G401 (cell line): Measurements from ENCODE around the gene ZFYVE28. TPM values are rescaled to one million over a fixed set of nuclear protein-coding genes. Genes with fewer than 3 reads are reported as not detected.

Experiments used
- DNase-seq: peaks from one replicate; pipeline ENCODE4 v3.0.0-alpha.2; 2015; ENCODE audit warnings: low spot score
- in situ Hi-C: cut with HindIII; loops from 2 replicates; pipeline ENCODE4 v1.10.0; 2016; ENCODE audit warnings: low sequenced_read_pairs, mixed read lengths
- total RNA-seq: library from RNA; depleted of rRNA; stranded (reverse); fragments of >200 nt; shearing (Covaris generic); gene quantifications from 2 replicates; pipeline ENCODE4 v1.2.3, GENCODE V29; 2014

Gene ZFYVE28
- total RNA-seq, 1 experiment from 2014 or later, result 11.4 TPM

GRCh38 chr4:2449051-2449450 lies 30.6 kb upstream of the ZFYVE28 start:
- no peak for DNase-seq
- in situ Hi-C loops, result no loop called here

- in situ Hi-C loops, result no loop called here
- DNase-seq, result no peak
Measured at GRCh38 chr4:2448589-2448988, 30.1 kb upstream of the ZFYVE28 start.

GRCh38 chr4:2446656-2447564 lies 28.5 kb upstream of the ZFYVE28 start:
- in situ Hi-C loops, result no loop called here
- DNase-seq, result no peak

GRCh38 chr4:2445571-2445970 lies 27.1 kb upstream of the ZFYVE28 start:
- DNase-seq, result no peak
- in situ Hi-C loops, result no loop called here

DNA sequence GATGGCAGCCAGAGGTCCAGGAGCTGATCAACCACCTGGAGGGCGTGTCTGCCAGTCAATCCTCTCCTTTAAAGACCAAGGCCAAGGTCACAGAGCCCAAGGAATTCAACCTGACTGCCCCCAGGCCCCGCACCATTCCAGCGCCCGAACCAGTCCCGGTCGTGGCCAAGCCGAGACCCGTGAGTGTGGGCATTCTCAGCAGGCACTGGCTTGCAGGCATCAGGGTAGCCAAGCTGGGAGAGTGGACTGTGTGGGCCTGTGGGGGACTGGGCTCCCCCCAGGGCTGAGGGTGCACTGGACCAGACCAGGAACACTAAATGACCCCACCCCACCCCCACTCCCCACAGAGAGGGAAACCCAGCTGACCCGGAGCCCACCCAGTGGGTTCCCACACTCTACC lies 26.7 kb upstream of the ZFYVE28 start:
- in situ Hi-C loops, result no loop called here

GRCh38 chr4:2443956-2444740 lies 25.7 kb upstream of the ZFYVE28 start:
- no peak for DNase-seq
- in situ Hi-C loops, result no loop called here

More for the DNA sequence above, 26.7 kb upstream of the ZFYVE28 start:
- no peak for DNase-seq

- DNase-seq, result no peak
- in situ Hi-C loops, result no loop called here
Measured at GRCh38 chr4:2443061-2443730, 24.8 kb upstream of the ZFYVE28 start.

GRCh38 chr4:2442175-2442993 lies 23.9 kb upstream of the ZFYVE28 start:
- no peak for DNase-seq

DNA sequence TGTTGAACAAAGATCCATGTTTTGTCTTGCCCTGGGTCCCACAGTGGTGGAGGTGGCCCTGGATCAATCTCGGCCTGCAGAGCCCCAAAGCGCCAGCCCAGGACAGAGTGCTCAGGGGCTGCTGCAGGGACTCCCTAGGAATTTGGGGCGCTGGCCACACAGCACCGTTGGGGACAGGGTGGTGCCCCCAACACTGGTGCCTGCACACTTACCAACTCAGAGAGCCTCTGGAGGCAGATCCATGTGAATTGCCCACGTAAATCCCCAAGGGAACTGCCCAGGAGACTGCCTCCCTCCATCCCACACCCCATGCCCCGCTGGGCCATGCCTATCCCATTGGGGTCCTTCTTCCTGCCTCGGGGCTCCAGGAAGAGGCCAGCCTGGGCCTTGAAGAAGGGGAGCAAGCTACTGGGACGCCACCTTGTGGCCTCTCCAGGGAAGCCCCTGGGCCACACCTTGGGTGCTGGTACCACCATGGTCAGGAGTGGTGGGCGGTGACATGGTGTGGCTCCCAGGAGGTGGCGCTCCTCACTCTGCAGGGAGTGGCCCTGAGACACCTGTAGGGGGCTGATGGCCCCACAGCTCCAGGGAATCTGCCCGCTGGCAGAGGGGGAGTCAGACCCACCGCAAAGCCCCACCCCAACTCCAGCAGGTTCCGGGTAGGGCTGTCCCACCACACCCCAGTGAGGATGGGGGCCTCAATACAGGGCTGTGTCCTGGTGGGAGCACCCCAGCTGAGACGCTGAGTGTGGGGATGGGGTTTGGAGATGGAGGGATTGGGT lies 23.1 kb upstream of the ZFYVE28 start:
- in situ Hi-C loops, result no loop called here

More at GRCh38 chr4:2442175-2442993, 23.9 kb upstream of the ZFYVE28 start:
- in situ Hi-C loops, result no loop called here

GRCh38 chr4:2438822-2439718 lies 20.6 kb upstream of the ZFYVE28 start:
- in situ Hi-C loops, result no loop called here
- DNase-seq, result no peak

More for the DNA sequence above, 23.1 kb upstream of the ZFYVE28 start:
- DNase-seq, result peak; percentile 60

- in situ Hi-C loops, result no loop called here
- DNase-seq, result no peak
Measured at GRCh38 chr4:2437475-2438215, 19.2 kb upstream of the ZFYVE28 start.

DNA sequence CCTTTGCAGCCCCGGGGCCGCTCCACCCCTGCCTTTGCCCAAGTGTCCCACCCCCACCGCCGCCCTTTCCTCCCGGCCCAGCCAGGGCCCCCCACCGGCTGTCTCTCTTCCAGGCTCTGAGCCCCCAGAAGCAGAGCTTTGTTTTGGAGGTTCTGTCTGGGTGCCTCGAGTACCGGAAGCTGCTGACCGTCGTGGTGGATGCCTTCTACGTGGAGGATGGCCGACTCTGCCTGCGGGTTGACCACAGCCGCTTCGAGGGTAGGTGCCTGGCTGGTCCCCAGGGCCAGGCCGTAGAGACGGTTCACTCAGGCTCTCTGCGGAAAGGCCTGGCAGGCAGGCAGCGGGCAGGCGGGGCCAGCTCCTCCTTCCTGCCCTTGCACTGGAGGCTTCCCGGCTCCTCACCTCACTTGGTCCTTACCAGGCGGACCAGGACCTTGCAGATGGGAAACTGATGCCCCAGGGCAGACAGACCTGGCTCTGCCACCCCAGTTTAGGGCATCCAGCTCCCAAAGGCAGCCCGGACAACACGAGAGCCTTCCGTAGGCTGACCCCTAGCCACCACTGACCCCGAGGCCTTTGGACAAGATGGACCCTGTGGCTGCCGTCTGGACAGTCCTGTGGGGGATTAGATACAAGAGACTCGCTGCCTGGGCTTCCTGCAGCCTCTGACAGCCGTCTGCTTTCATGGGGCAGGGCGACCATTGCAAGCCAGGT lies 18.5 kb upstream of the ZFYVE28 start:
- DNase-seq, result no peak
- in situ Hi-C loops, result no loop called here

GRCh38 chr4:2436301-2436700 lies 17.9 kb upstream of the ZFYVE28 start:
- in situ Hi-C loops, result no loop called here
- peak; percentile 93 for DNase-seq

- DNase-seq, result no peak
- in situ Hi-C loops, result no loop called here
Measured at GRCh38 chr4:2434420-2434819, 16.0 kb upstream of the ZFYVE28 start.

GRCh38 chr4:2433609-2434350 lies 15.3 kb upstream of the ZFYVE28 start:
- DNase-seq, result peak; percentile 69
- in situ Hi-C loops, result no loop called here
